GM23248 (cell line): ENCODE measurements around the gene SCAI. TPM values are rescaled to one million over a fixed set of nuclear protein-coding genes. Genes with fewer than 3 reads are reported as not detected.

Experiments used
- DNase-seq: peaks from one replicate; pipeline ENCODE4 v3.0.0-alpha.2; 2015
- H2AFZ ChIP-seq: fragments of 200-600 bp; sonication (generic); 2 replicates; pipeline ENCODE4 v1.6.1; 2016; ENCODE audit warnings: antibody characterized with exemption
- H3F3A ChIP-seq: fragments of 200-600 bp; sonication (generic); 2 replicates; pipeline ENCODE4 v1.6.1; 2016; ENCODE audit warnings: mild to moderate bottlenecking, antibody characterized with exemption, mixed run types; ENCODE audit not compliant: insufficient read depth
- H3K27ac ChIP-seq: fragments of 200-600 bp; sonication (generic); 2 replicates; pipeline ENCODE4 v1.5.1; 2016; ENCODE audit warnings: mild to moderate bottlenecking
- H3K27me3 ChIP-seq: fragments of 200-600 bp; sonication (generic); replicated peaks from 2 replicates; pipeline ENCODE4 v1.6.1; 2016; ENCODE audit warnings: mild to moderate bottlenecking; ENCODE audit not compliant: insufficient read depth
- H3K36me3 ChIP-seq: fragments of 200-600 bp; sonication (generic); 2 replicates; pipeline ENCODE4 v1.6.1; 2016; ENCODE audit warnings: low read depth, mild to moderate bottlenecking
- H3K4me1 ChIP-seq: fragments of 200-600 bp; sonication (generic); 2 replicates; pipeline ENCODE4 v1.6.1; 2016; ENCODE audit warnings: mild to moderate bottlenecking; ENCODE audit not compliant: insufficient read depth
- H3K4me2 ChIP-seq: fragments of 200-600 bp; sonication (generic); one replicate; pipeline ENCODE4 v1.6.1; 2016; ENCODE audit warnings: mild to moderate bottlenecking; ENCODE audit not compliant: unreplicated experiment
- H3K4me3 ChIP-seq: fragments of 200-600 bp; sonication (generic); 2 replicates; pipeline ENCODE4 v1.5.1; 2016; ENCODE audit warnings: mild to moderate bottlenecking
- H3K79me2 ChIP-seq: fragments of 200-600 bp; sonication (generic); 2 replicates; pipeline ENCODE4 v1.6.1; 2016; ENCODE audit warnings: mild to moderate bottlenecking; ENCODE audit not compliant: insufficient read depth
- H3K9ac ChIP-seq: fragments of 200-600 bp; sonication (generic); 2 replicates; pipeline ENCODE4 v1.6.1; 2016; ENCODE audit warnings: mild to moderate bottlenecking
- H3K9me2 ChIP-seq: fragments of 200-600 bp; sonication (generic); 2 replicates; pipeline ENCODE4 v1.6.1; 2016; ENCODE audit warnings: mixed run types, mild to moderate bottlenecking, moderate library complexity; ENCODE audit not compliant: insufficient read depth
- H3K9me3 ChIP-seq: fragments of 200-600 bp; sonication (generic); one replicate; pipeline ENCODE4 v1.6.1; 2017; ENCODE audit warnings: low read depth
- H4K20me1 ChIP-seq: fragments of 200-600 bp; sonication (generic); 2 replicates; pipeline ENCODE4 v1.6.0; 2016; ENCODE audit not compliant: insufficient read depth
- EZH2 ChIP-seq: fragments of 200-600 bp; sonication (generic); IDR thresholded peaks from 2 replicates; pipeline ENCODE4 v1.6.1; 2018; ENCODE audit warnings: antibody characterized with exemption, mild to moderate bottlenecking; ENCODE audit not compliant: insufficient read depth, poor library complexity, severe bottlenecking
- EZH2phosphoT487 ChIP-seq: fragments of 200-600 bp; sonication (generic); IDR thresholded peaks from 2 replicates; pipeline ENCODE4 v1.6.1; 2018; ENCODE audit warnings: antibody characterized with exemption, moderate library complexity, mild to moderate bottlenecking, low read depth; ENCODE audit not compliant: insufficient read depth
- WGBS, 2 experiments: methylation state at CpG; one replicate each; pipeline ENCODE4 v1.1.6; 2015 to 2017; ENCODE audit warnings: low lambda C conversion rate in 2 of 2, low coverage in 1 of 2; ENCODE audit errors: missing lambda C conversion rate in 2 of 2; 5-methylcytosine and 5-hydroxymethylcytosine counted together
- in situ Hi-C: fragments of 300-500 bp; cut with MboI; formaldehyde crosslinking; loops from 2 replicates; pipeline ENCODE4 v1.15.0; 2020
- polyA plus RNA-seq: library from polyadenylated mRNA; unstranded; fragments of >200 nt; fragmentation: Nextera tagmentation; extraction: Ambion mirVana; gene quantifications from 2 replicates; pipeline ENCODE4 v1.2.1, GENCODE V29; 2016
- total RNA-seq: library from RNA; depleted of rRNA; stranded (reverse); fragments of >200 nt; shearing (Covaris generic); gene quantifications from 2 replicates; pipeline ENCODE4 v1.2.3, GENCODE V29; 2014

SCAI gene
- total and polyA plus RNA-seq, 2 experiments from 2014 or later = 3.0 TPM

DNA sequence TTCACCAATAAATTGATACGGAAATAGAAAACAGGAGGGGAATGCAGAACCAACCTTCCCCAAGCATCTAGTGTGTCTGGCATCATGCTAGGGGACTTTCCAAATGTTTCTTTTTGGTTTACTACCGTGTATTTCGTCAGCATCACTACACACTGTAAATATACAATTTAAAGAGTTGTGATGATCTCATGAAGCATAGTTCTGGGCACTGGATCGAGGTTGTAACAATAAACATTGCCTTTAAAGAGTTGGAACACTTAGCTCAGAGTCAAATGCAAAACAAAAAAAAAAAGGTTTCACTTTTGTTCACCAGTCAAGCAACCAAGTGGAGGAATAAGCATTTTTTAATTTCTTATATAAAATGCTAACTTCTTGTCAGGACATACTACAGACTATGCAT, 2.9 kb upstream of the SCAI start:
- peaks cover 45% of the 10 kb centered on the region for H3F3A ChIP-seq
- in situ Hi-C loops = loop anchor here (25.0 kb wide), 1 partner anchor 209 kb away; the partner anchor contains the start of gene GOLGA1
- 49 to 61% methylated on average over 4 of the region's 4 CpGs for WGBS, 2 experiments
- no peaks in the 10 kb centered on the region for H3K9me3 ChIP-seq
- TF ChIP-seq EZH2 (no peak), EZH2phosphoT487 (no peak)
- peaks cover 10% of the 10 kb centered on the region; the same call in 1 of the 2 replicates for H3K4me1 ChIP-seq
- H4K20me1 ChIP-seq = no peaks in the 10 kb centered on the region
- H3K79me2 ChIP-seq = no peaks in the 10 kb centered on the region
- H3K27ac ChIP-seq = no peak overlapping the region
- no peak overlapping the region for H3K4me2 ChIP-seq
- peaks cover 14% of the 10 kb centered on the region; the same call in 1 of the 2 replicates for H3K36me3 ChIP-seq
- H3K9me2 ChIP-seq = no peaks in the 10 kb centered on the region
- H3K27me3 ChIP-seq = no peaks in the 10 kb centered on the region
- DNase-seq = peak; percentile 45
- H2AFZ ChIP-seq = no peak overlapping the region
- H3K9ac ChIP-seq = no peak overlapping the region; the same call in 1 of the 2 replicates
- H3K4me3 ChIP-seq = no peak overlapping the region

DNA sequence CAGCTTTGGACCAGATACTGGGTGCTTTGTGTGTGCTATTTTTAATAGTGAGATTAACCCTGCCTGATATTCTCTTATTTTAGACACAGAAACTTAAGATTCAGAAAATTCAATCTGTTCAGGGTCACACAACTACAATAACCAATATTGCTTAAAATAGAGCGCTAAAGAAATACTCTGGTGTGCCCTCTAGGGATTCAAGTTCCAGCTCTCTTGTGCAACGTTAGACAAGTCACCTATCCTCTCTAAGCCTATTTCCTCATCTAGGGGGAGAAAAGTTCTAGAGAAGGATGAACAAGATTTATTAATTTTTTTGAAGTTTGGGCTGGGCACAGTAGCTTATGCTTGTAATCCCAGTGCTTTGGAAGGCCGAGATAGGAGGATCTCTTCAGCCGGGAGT, 2.1 kb upstream of the SCAI start:
- Histone ChIP-seq H3F3A (peaks cover 46% of the 10 kb centered on the region), H3K27me3 (no peaks in the 10 kb centered on the region), H3K36me3 (peaks cover 14% of the 10 kb centered on the region; the same call in 1 of the 2 replicates), H3K4me2 (no peak overlapping the region), H3K9me3 (no peaks in the 10 kb centered on the region), H3K79me2 (no peaks in the 10 kb centered on the region), H3K9ac (no peak overlapping the region), H4K20me1 (no peaks in the 10 kb centered on the region), H3K4me3 (no peak overlapping the region), H3K9me2 (no peaks in the 10 kb centered on the region), H2AFZ (no peak overlapping the region), H3K4me1 (peaks cover 17% of the 10 kb centered on the region; the same call in 1 of the 2 replicates), H3K27ac (no peak overlapping the region)
- no peak for TF ChIP-seq EZH2
- TF ChIP-seq EZH2phosphoT487 = no peak
- 70 to 76% methylated on average over 4 of the region's 4 CpGs for WGBS, 2 experiments
- in situ Hi-C loops = loop anchor here (25.0 kb wide), 1 partner anchor 208 kb away; the partner anchor contains the start of gene GOLGA1
- DNase-seq = no peak

DNA sequence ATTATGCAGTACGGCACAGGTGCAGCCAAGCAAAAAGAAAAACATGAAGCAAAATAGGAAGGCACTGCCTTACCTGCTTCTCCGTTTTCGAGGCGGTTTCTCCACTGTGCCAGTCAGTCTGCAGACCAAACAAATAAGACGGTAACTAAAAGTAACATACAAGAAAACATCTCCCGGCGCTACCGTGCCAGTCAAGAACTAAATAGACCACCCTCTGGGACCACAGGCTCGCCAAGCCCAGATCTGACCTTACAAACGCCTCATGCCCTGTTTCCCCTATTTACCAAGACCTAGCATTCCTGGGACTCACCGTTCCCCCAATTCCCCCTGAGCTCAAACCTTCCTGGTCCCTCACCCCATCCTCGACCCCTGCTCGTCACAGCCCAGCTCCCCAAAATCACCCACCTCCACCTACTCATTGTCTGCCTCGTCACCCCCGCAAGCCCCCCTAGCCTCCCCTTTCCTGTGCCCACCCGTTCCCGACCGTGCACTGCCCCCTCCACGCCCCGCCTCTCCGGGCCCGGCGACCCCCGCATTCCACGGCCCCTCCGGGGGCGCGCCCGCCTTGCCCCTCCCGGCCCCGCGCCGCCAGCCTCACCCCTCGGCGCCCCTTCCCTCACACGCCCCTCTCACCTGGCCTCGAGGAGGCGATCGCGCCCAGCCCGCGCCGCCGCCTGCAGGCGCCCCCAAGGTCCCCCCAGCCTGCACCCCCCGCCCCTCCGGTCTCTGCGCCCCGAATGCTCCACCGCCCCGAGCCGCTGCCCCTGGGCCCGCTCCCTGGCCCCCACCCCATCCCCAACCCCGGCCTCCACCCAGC, 560 bp downstream of the SCAI start:
- Histone ChIP-seq H3K4me1 (peaks cover 18% of the 10 kb centered on the region; the same call in 1 of the 2 replicates), H3K9me3 (no peaks in the 10 kb centered on the region), H2AFZ (peak overlapping the region; percentile 48; the same call in 1 of the 2 replicates), H3K27me3 (no peaks in the 10 kb centered on the region), H3K36me3 (no peaks in the 10 kb centered on the region; the same call in 1 of the 2 replicates), H3K4me2 (peak overlapping the region; percentile 59), H3K9me2 (no peaks in the 10 kb centered on the region), H3F3A (peaks cover 49% of the 10 kb centered on the region), H3K9ac (peak overlapping the region; percentile 30), H4K20me1 (no peaks in the 10 kb centered on the region), H3K4me3 (peak overlapping the region; percentile 67), H3K27ac (no peak overlapping the region), H3K79me2 (peaks cover 12% of the 10 kb centered on the region; the same call in 1 of the 2 replicates)
- in situ Hi-C loops = loop anchor here (25.0 kb wide), 1 partner anchor 205 kb away; the partner anchor contains the start of gene GOLGA1
- 5 to 17% methylated on average over 11 to 54 of the region's 54 CpGs for WGBS, 2 experiments
- no peak for TF ChIP-seq EZH2phosphoT487
- peak; percentile 17 for DNase-seq

DNA sequence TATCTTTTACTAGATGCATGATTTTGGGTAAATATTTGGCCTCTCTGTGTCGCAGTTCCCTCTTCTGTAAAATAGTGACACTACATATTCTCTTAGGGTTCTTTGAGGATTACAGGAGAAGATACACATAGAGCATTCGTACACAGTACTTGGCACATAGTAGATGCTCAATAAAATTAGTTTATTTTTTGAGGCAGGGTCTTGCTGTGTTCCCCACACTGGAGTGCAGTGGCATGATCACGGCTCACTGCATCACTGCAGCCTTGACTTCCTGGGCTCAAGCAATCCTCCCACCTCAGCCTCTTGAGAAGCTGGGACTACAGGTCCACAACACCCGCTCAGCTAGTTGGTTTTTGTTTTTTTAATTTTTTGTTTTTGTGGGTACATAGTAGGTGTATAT, 1.6 kb downstream of the SCAI start:
- in situ Hi-C loops = loop anchor here (25.0 kb wide), 1 partner anchor 204 kb away; the partner anchor contains the start of gene GOLGA1
- Histone ChIP-seq H3K79me2 (peaks cover 12% of the 10 kb centered on the region; the same call in 1 of the 2 replicates), H3K4me3 (0 out of 2 replicates have a peak overlapping the region, but pooled peaks have one; percentile 67), H3K9ac (no peak overlapping the region), H2AFZ (no peak overlapping the region), H3K9me3 (no peaks in the 10 kb centered on the region), H3F3A (peaks cover 53% of the 10 kb centered on the region), H4K20me1 (no peaks in the 10 kb centered on the region), H3K36me3 (no peaks in the 10 kb centered on the region), H3K27me3 (no peaks in the 10 kb centered on the region), H3K9me2 (no peaks in the 10 kb centered on the region), H3K27ac (0 out of 2 replicates have a peak overlapping the region, but pooled peaks have one; percentile 8), H3K4me1 (peaks cover 28% of the 10 kb centered on the region), H3K4me2 (peak overlapping the region; percentile 32)
- TF ChIP-seq EZH2phosphoT487 = no peak
- no peak for TF ChIP-seq EZH2
- DNase-seq = no peak
- WGBS, 2 experiments = 94 to 96% methylated on average over 4 of the region's 4 CpGs
